Stomach (tissue), 4 donors: ENCODE results near the gene SLC25A23.

ENCODE experiments used
- EP300 ChIP-seq: sonication (generic); formaldehyde crosslinking; IDR thresholded peaks from one replicate; pipeline ENCODE4 v1.6.1; 2017; ENCODE audit warnings: antibody characterized with exemption
- POLR2A ChIP-seq, 4 donors: fragments of 450-650 bp; IDR thresholded peaks; one replicate each; pipeline ENCODE4 v1.6.1; 2016; ENCODE audit warnings: antibody characterized with exemption in 4 of 4, control low read depth in 2 of 4, mild to moderate bottlenecking in 1 of 4, moderate library complexity in 1 of 4
- POLR2AphosphoS5 ChIP-seq, 3 donors: sonication (generic); formaldehyde crosslinking; IDR thresholded peaks; one replicate each; pipeline ENCODE4 v1.6.1; 2016; ENCODE audit warnings: antibody characterized with exemption in 3 of 3
- TF ChIP-seq, protein P1 (sequence below), 7 experiments: fragments of 450-650 bp in 4 of 7; fragments of 200-600 bp in 3 of 7; sonication (generic) in 3 of 7; IDR thresholded peaks; one replicate each; pipeline ENCODE4 v1.5.1; 2016 to 2019; ENCODE audit warnings: antibody characterized with exemption in 7 of 7, control low read depth in 2 of 7, mild to moderate bottlenecking in 1 of 7

DNA sequence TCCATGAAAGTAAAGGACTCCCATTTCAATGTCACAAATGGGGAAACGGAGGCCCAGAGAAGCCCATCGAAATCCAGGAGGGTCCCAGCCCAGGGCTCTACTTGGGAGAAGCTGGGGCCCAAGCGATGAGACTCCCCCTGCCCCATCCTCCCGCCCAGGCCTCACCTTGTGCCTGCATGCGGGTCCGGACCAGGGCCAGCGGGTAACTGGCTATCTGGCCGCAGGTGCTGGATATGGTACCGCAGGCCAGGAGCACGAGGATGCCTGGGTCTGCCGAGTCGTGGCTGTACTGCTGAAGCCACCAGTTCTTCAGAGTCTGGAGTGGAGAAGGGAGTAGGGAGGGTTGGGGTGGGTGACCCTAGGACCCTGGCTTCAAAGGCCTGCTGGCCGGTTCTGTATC lies 15.6 kb downstream of the SLC25A23 start:
- TF ChIP-seq POLR2A (IDR thresholded peaks at IDR 0.05) (no peak), EP300 (no peak), POLR2AphosphoS5 (IDR thresholded peaks at IDR 0.05) (no peak)
- TF ChIP-seq, protein P1, sequence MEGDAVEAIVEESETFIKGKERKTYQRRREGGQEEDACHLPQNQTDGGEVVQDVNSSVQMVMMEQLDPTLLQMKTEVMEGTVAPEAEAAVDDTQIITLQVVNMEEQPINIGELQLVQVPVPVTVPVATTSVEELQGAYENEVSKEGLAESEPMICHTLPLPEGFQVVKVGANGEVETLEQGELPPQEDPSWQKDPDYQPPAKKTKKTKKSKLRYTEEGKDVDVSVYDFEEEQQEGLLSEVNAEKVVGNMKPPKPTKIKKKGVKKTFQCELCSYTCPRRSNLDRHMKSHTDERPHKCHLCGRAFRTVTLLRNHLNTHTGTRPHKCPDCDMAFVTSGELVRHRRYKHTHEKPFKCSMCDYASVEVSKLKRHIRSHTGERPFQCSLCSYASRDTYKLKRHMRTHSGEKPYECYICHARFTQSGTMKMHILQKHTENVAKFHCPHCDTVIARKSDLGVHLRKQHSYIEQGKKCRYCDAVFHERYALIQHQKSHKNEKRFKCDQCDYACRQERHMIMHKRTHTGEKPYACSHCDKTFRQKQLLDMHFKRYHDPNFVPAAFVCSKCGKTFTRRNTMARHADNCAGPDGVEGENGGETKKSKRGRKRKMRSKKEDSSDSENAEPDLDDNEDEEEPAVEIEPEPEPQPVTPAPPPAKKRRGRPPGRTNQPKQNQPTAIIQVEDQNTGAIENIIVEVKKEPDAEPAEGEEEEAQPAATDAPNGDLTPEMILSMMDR (IDR thresholded peaks at IDR 0.05), result no peak
